Loucy (cell line): ENCODE measurements around the gene HIP1.

ENCODE experiments used
- H2AFZ ChIP-seq: fragments of 200-600 bp; sonication (generic); 2 replicates; pipeline ENCODE4 v1.6.0; 2016; ENCODE audit warnings: antibody characterized with exemption, mild to moderate bottlenecking, low read length, moderate library complexity
- H3F3A ChIP-seq: fragments of 200-600 bp; 2 replicates; pipeline ENCODE4 v1.6.0; 2016; ENCODE audit warnings: antibody characterized with exemption, low read depth, mild to moderate bottlenecking
- H3K27me3 ChIP-seq: fragments of 200-600 bp; sonication (generic); 2 replicates; pipeline ENCODE4 v1.6.1; 2014; ENCODE audit warnings: low read length, mild to moderate bottlenecking; ENCODE audit not compliant: insufficient read depth, poor library complexity, severe bottlenecking
- H3K36me3 ChIP-seq: fragments of 200-600 bp; sonication (generic); 2 replicates; pipeline ENCODE4 v1.6.1; 2016; ENCODE audit warnings: low read length; ENCODE audit not compliant: insufficient read depth
- H3K4me1 ChIP-seq: fragments of 200-600 bp; sonication (generic); 2 replicates; pipeline ENCODE4 v1.5.1; 2014; ENCODE audit warnings: low read length, mild to moderate bottlenecking; ENCODE audit not compliant: insufficient read depth, poor library complexity, severe bottlenecking
- H3K4me2 ChIP-seq: fragments of 200-600 bp; sonication (generic); 2 replicates; pipeline ENCODE4 v1.6.0; 2014; ENCODE audit warnings: antibody characterized with exemption, low read length, low read depth, mild to moderate bottlenecking; ENCODE audit not compliant: poor library complexity, severe bottlenecking
- H3K4me3 ChIP-seq: fragments of 200-600 bp; sonication (generic); 2 replicates; pipeline ENCODE4 v1.5.1; 2014; ENCODE audit warnings: low read length, mild to moderate bottlenecking, mixed read lengths; ENCODE audit not compliant: poor library complexity, severe bottlenecking
- H3K79me2 ChIP-seq: fragments of 200-600 bp; sonication (generic); 2 replicates; pipeline ENCODE4 v1.6.1; 2014; ENCODE audit warnings: low read length; ENCODE audit not compliant: insufficient read depth
- H3K9ac ChIP-seq: fragments of 200-600 bp; sonication (generic); 2 replicates; pipeline ENCODE4 v1.6.0; 2014; ENCODE audit warnings: mild to moderate bottlenecking, low read depth, low read length, moderate library complexity; ENCODE audit not compliant: poor library complexity, severe bottlenecking
- H3K9me2 ChIP-seq: fragments of 200-600 bp; sonication (generic); replicated peaks from 2 replicates; pipeline ENCODE4 v1.6.1; 2016; ENCODE audit warnings: low read depth, low read length, mixed read lengths
- H3K9me3 ChIP-seq: fragments of 200-600 bp; sonication (generic); 2 replicates; pipeline ENCODE4 v1.6.1; 2014; ENCODE audit warnings: mild to moderate bottlenecking, antibody characterized with exemption, low read length, low read depth; ENCODE audit not compliant: insufficient read depth
- H4K20me1 ChIP-seq: fragments of 200-600 bp; sonication (generic); 2 replicates; pipeline ENCODE4 v1.6.0; 2014; ENCODE audit warnings: antibody characterized with exemption, low read length, mild to moderate bottlenecking; ENCODE audit not compliant: insufficient read depth, poor library complexity, severe bottlenecking
- EZH2phosphoT487 ChIP-seq: fragments of 200-600 bp; IDR thresholded peaks from 2 replicates; pipeline ENCODE4 v1.6.1; 2018; ENCODE audit warnings: antibody characterized with exemption, mild to moderate bottlenecking, moderate library complexity, borderline replicate concordance
- TF ChIP-seq, protein P1 (sequence below): fragments of 200-600 bp; sonication (generic); conservative IDR thresholded peaks from 2 replicates; pipeline ENCODE4 v1.5.1; 2014; ENCODE audit warnings: mild to moderate bottlenecking, antibody characterized with exemption, low read length

HIP1 gene

DNA sequence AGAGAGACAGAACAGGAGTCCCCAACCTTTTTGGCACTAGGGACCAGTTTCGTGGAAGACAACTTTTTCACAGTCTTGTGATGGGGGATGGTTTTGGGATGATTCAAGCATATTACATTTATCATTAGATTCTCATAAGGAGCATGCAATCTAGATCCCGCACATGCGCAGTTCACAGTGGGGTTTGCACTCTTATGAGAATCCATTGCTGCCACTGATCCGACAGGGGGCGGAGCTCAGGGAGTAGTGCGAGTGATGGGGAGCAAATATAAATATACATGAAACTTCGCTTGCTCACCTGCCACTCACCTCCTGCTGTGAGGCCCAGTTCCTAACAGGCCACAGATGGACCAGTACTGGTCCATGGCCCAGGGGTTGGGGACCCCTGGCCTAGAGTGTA lies 19.1 kb upstream of the HIP1 start:
- H3K9me3 ChIP-seq = no peaks in the 10 kb centered on the region
- no peaks in the 10 kb centered on the region for H3K9me2 ChIP-seq
- H3K36me3 ChIP-seq = no peaks in the 10 kb centered on the region
- H4K20me1 ChIP-seq = no peaks in the 10 kb centered on the region
- no peak overlapping the region for H3K9ac ChIP-seq
- no peak for TF ChIP-seq EZH2phosphoT487
- TF ChIP-seq, protein P1, sequence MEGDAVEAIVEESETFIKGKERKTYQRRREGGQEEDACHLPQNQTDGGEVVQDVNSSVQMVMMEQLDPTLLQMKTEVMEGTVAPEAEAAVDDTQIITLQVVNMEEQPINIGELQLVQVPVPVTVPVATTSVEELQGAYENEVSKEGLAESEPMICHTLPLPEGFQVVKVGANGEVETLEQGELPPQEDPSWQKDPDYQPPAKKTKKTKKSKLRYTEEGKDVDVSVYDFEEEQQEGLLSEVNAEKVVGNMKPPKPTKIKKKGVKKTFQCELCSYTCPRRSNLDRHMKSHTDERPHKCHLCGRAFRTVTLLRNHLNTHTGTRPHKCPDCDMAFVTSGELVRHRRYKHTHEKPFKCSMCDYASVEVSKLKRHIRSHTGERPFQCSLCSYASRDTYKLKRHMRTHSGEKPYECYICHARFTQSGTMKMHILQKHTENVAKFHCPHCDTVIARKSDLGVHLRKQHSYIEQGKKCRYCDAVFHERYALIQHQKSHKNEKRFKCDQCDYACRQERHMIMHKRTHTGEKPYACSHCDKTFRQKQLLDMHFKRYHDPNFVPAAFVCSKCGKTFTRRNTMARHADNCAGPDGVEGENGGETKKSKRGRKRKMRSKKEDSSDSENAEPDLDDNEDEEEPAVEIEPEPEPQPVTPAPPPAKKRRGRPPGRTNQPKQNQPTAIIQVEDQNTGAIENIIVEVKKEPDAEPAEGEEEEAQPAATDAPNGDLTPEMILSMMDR = no peak
- H3K4me2 ChIP-seq = no peak overlapping the region
- H3K79me2 ChIP-seq = no peaks in the 10 kb centered on the region
- no peaks in the 10 kb centered on the region for H3K4me1 ChIP-seq
- no peak overlapping the region for H2AFZ ChIP-seq
- no peaks in the 10 kb centered on the region for H3K27me3 ChIP-seq
- H3K4me3 ChIP-seq = no peak overlapping the region
- no peaks in the 10 kb centered on the region for H3F3A ChIP-seq

DNA sequence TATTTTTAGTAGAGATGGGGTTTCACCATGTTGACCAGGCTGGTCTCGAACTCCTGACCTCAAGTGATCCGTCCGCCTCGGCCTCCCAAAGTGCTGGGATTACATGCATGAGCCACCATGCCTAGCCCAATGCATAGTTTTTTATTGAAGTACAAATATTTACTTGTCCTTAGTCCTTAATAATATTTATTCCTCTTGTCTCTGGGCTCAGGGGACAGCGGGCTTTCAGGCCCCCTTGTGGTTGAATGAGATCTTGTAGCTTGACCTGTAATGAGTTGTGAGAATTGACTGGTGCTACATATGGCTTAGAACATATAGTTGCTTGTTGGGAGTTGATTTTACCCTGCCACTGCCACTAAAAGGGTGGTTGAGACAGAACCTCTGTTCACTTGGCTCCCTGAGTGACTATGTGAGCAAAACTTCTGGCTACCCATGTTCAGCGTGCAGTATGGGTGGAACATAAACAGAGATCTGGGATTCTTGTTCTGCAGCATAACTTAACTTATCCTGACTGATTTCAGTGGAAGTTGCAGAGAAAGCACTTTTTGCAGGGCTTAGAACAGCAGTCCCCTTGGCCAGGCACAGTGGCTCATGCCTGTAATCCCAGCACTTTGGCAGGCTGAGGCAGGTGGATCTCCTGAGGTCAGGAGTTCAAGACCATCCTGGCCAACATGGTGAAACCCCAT lies 18.4 kb upstream of the HIP1 start:
- TF ChIP-seq EZH2phosphoT487 = no peak
- TF ChIP-seq, protein P1 = peak; percentile 60
- no peak overlapping the region for H2AFZ ChIP-seq
- no peak overlapping the region for H3K9ac ChIP-seq

DNA sequence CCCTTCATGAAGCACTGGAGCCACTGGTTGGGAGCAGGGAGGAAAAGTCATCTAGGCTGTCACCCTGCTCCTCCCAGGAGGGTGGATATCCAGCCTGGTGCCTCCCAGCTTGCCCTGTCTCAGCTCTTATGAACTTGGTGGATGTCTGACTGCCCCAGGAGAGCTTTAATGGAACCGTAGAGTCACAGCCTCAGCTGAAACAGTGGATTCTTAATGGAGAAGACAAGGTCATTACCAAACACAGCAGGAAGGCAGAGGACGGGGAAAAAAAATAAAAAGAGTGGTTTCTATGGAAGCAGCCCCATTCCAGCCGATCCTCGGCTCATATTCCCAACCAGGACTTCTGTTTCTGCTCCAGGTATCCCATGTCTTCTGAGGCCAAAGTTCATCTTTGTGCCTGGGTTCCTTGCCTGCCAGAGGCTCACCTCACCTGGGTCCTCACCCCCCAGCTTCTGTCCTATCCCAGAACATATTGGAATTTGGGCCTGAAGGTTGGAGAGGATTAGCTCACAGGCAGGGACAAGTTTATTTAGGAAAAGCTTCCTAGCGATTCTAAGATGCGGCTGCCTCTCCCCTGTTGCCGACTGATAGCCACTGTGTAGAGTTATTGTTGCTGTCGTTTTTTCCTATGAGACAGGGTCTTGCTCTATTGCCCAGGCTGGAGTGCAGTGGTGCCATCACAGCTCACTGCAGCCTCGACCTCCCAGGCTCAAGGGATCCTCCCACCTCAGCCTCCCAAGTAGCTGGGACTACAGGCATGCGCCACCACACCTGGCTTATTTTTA lies 17.7 kb upstream of the HIP1 start:
- no peaks in the 10 kb centered on the region for H3K36me3 ChIP-seq

More for the DNA sequence above, 18.4 kb upstream of the HIP1 start:
- Histone ChIP-seq H3K79me2 (no peaks in the 10 kb centered on the region), H3F3A (no peaks in the 10 kb centered on the region), H3K4me3 (no peak overlapping the region), H3K36me3 (no peaks in the 10 kb centered on the region), H3K9me2 (no peaks in the 10 kb centered on the region), H4K20me1 (no peaks in the 10 kb centered on the region), H3K4me2 (no peak overlapping the region), H3K27me3 (no peaks in the 10 kb centered on the region), H3K4me1 (no peaks in the 10 kb centered on the region), H3K9me3 (no peaks in the 10 kb centered on the region)

More for the DNA sequence above, 17.7 kb upstream of the HIP1 start:
- H3F3A ChIP-seq = no peaks in the 10 kb centered on the region
- H2AFZ ChIP-seq = no peak overlapping the region
- no peaks in the 10 kb centered on the region for H3K4me1 ChIP-seq
- no peak overlapping the region for H3K9ac ChIP-seq
- no peak overlapping the region for H3K4me3 ChIP-seq
- no peak for TF ChIP-seq EZH2phosphoT487
- TF ChIP-seq, protein P1 = no peak
- H3K27me3 ChIP-seq = no peaks in the 10 kb centered on the region
- H3K9me2 ChIP-seq = no peaks in the 10 kb centered on the region
- no peaks in the 10 kb centered on the region for H3K9me3 ChIP-seq
- H3K79me2 ChIP-seq = no peaks in the 10 kb centered on the region
- H4K20me1 ChIP-seq = no peaks in the 10 kb centered on the region
- no peak overlapping the region for H3K4me2 ChIP-seq
